GM18519 (cell line): Measurements from ENCODE around the gene ATP6V1B1.
"Not testable (repeated sequence)": the region's sequence is repeated elsewhere in the genome, so short reads cannot be mapped to it uniquely, and the experiment has no call there.

Experiments
- ATAC-seq: cut with Tn5 transposase; IDR thresholded peaks from one replicate; pipeline ENCODE4 v1.9.1; 2021; ENCODE audit warnings: mild to moderate bottlenecking, moderate library complexity; ENCODE audit not compliant: unreplicated experiment, low FRiP score

ATP6V1B1 gene

GRCh38 chr2:71001981-71002570, 66.4 kb downstream of the ATP6V1B1 start:
- ATAC-seq = no peak

DNA sequence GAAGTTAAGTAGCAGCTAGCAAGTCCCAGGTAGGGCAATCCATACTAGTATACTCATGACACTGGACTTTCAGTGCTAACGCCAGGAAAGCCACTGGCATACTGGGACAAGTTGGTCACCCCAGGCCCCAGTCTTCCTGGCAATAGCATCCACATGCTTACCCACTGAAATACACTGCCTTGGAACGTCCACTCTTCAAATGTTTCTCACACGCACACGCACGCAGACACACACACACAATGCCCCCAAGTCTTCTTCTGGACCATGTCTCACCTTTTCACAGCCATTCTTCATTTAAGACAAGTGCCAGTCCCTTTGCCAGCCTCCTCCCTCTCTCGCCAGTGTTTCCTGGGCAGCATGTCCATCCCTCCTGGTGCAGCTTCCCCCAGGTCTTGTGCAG, 67.7 kb downstream of the ATP6V1B1 start:
- ATAC-seq = no peak

GRCh38 chr2:71003966-71004755, 68.5 kb downstream of the ATP6V1B1 start:
- no peak for ATAC-seq

DNA sequence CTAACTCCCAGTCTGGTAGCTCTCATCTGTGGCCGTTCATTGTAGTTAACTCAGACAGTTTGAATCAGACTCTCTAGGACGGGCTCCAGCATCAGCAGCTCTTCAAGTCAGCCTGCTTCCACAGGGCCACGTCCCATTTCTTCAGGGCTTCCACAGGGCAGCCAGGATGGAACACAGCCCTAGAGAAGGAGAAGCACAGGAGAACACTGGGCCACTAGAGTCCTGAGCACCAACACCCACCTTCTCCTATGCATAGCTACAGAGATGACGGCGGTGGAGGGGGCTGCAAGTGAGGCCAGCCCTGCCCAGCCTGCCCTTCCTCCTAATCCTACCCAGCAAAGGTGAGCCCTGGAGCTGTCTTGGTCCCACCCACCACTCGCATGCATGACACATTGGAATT, 69.2 kb downstream of the ATP6V1B1 start:
- no peak for ATAC-seq

GRCh38 chr2:71005271-71006202, 69.8 kb downstream of the ATP6V1B1 start:
- ATAC-seq = no peak

DNA sequence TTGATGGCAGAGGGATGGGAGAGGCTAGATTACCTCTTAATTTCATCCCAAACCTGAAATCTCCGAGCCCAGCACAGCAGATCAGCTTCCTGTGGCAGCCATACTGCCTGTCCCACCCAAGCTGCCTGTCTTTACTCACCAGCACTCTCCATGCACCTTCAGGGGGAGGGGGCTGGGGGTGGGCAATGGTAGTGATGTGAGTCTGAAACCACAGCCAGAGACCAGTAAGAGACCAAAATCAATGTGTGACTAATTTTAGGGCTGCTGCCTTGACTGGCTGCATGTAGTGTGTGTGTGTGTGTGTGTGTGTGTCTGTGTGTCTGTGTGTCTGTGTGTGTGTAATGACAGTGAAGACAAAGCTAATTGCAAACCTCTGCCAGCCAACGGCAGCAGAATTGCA, 70.6 kb downstream of the ATP6V1B1 start:
- ATAC-seq = no peak

DNA sequence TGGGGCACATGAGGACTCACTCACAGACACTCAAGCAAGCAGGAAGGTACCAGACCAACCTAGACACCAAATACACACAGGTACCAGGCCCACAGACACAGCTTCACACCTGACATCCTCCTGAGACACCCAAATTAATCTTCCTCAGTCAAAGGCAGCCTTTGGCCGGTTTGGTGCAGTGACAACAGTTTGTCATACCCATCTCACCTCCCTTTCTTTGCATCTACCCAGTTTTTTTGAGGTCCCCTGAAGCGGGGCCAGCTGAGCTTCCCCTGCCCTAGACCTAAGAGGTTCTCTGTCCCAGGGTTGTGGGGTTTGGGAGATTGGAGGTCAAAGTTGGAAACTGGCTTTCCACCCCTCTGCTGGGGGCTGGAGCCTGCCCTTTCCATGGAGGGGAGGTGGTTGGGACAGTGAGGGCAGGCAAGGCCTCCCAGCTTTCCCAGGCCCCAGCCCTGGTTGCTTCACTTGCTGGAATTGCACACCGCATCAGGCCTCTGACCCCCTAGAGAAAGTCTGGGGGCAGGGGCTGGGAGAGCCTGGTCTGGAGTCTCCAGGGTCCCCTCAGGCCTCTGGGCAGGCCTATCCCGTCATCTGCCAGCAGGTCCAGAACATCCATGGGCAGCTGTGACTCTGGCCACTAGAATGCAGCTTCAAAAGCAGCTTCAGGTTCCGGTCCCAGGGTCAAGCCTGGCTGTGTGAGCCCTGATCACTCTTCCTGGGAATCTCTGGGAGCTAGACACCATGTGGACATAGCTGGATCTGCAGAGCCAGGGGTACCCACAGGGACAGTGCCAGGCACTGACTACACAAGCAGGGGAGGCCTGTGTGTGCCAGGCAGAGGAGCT, 71.5 kb downstream of the ATP6V1B1 start:
- ATAC-seq = no peak

DNA sequence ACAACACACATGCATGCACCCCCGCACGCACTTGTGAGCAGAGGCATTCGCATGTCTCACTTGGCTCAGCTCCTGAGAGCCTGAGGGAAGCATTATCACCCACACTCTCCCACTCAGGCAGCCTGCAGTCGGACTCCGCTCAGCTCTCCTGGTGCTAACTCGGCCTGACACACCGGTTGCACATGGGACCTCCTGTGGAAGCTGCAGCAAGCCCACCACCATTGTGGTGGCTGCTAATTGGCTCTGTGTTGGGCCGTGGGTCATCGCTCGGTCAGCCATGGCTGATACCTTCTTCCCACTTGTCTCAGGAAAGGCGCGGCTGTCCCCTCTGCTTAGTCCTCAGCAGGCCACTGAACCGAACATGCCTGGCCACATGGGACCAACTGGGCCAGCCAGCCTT, 72.6 kb downstream of the ATP6V1B1 start:
- ATAC-seq = no peak

- not testable (repeated sequence) for ATAC-seq
Measured at GRCh38 chr2:71011786-71012185, 76.1 kb downstream of the ATP6V1B1 start.
